OCI-M2 (cell line): ENCODE measurements around the gene MACROH2A1.
"Not testable (repeated sequence)": the region's sequence is repeated elsewhere in the genome, so short reads cannot be mapped to it uniquely, and the experiment has no call there.

ENCODE experiments used
- DNase-seq: peaks from one replicate; lab custom pipeline; 2025; ENCODE audit not compliant: unreplicated experiment; lab: John Stamatoyannopoulos, UW

Gene MACROH2A1

DNA sequence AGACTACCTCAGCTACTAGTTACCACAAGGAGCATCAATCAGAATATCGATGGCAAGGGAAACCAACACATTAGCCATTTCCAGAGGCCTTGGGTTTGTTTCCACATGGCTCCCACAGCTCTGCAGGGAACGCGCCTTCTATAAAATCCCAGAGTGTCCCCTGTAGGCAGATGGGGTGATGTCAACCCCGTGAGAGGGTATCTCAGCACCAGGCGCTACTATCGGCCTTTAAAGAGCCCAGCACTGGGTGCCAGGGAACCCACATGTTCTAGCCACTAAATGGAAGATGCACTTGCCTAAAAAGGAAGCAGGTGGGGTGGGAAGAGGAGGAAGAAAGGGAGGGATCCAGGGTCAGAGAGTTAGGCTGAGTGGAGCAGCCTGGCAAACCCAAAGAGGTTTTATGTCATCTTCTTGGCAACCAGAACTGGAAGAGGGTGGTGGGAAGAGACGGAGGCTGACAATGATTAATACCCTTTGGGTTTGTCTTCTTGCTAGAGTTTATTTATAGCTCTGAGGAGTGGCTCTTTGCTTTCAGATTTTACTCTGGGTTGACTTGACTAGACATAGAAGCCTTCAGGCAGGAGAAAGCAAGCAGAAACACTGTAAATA, 19.9 kb downstream of the MACROH2A1 start:
- DNase-seq, result no peak

- no peak for DNase-seq
These were observed 21.0 kb downstream of the MACROH2A1 start for GRCh38 chr5:135377751-135378680.

GRCh38 chr5:135376961-135377624, 21.9 kb downstream of the MACROH2A1 start:
- DNase-seq, result no peak

GRCh38 chr5:135375040-135375793, 23.8 kb downstream of the MACROH2A1 start:
- no peak for DNase-seq

- DNase-seq, result no peak
These were observed 25.1 kb downstream of the MACROH2A1 start for GRCh38 chr5:135373736-135374515.

DNA sequence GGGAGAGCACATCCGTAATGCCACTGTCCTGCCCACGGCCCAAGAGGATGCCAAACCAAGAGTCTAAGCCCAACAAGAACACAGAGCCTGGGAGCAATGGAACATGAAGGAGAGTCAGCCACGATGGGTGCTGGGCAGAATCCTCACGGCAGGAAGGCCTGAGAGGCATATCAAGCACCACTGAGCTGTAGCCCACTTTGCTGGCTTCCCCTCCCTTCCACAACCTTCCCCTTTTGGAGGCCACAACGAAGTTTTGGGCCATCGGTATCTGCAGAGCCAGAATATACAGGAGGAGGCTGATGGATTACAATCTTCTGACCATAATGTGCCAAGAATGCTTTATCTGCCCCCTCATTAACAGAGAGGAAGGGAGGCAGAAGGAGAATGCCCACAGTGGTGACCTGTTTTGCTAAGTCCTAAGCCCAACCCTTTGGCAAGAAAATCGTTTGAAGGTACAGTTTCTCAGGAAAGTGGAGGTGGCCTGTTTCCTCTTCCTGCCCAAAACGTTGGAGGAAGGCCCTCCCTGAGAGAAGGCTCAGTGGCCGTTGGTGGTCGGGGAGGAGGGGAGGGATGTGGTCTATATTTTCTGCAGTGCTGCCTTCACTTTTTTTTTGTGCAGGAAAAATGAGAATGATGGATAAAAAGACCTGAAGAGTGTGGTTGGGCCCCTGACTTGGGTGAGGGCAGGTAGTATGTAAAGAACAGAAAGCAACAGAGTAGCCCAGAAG, 26.2 kb downstream of the MACROH2A1 start:
- DNase-seq, result no peak

DNA sequence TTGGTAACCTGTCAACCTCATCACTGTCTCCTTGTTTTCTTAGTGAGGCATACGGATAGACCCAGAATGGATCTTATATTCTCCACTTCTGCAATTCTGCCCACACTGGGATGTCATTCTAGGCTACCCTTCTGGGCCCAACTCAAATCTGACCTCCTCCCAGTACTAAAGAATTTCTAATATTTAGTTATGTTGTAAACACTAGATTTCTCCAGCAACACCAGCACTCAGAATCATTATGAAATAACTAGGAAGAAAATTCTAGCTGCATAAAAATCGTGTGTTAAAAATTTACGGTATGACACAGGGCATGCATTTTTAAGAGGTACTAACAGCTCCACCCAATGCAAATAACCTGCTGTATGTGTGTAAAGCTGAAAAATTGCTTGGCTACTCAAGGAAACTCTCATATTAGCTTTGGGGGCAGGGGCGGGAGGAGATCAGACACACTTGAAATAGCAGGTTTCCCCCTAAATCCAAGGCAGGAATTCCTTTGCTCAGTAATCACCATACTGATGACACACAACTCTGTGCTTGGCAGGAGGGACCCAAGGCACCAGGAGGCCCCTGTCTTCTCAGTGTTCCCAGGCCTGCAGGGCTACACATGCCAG, 27.3 kb downstream of the MACROH2A1 start:
- DNase-seq, result no peak

GRCh38 chr5:135369952-135370351, 29.1 kb downstream of the MACROH2A1 start:
- no peak for DNase-seq

DNA sequence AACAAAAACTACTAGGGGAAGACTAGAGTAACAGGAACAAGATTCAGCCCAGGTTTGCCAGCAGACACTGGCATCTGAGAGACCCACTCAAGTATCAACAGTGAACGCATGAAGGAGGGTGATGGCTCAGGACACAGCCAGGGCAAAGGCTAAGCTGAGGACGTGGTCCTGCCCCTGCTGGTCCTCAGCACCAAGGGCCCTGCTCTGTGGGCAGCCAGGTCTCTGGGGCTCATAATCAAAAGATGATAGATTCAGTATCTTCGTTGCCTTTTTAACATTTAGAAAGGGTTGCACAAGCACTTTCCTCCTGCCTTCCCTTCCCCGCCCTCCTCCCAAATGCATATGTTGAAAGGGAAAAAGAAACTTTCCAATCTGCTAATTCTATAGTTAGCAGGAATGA, 31.5 kb downstream of the MACROH2A1 start:
- no peak for DNase-seq

GRCh38 chr5:135367076-135367475, 32.0 kb downstream of the MACROH2A1 start:
- no peak for DNase-seq

- no peak for DNase-seq
These were observed 33.8 kb downstream of the MACROH2A1 start for GRCh38 chr5:135365281-135365680.

- DNase-seq, result no peak
These were observed 34.4 kb downstream of the MACROH2A1 start for GRCh38 chr5:135364421-135365262.

- DNase-seq, result not testable (repeated sequence)
These were observed 35.7 kb downstream of the MACROH2A1 start for GRCh38 chr5:135363342-135363741.

- DNase-seq, result no peak
These were observed 36.9 kb downstream of the MACROH2A1 start for GRCh38 chr5:135362102-135362501.

DNA sequence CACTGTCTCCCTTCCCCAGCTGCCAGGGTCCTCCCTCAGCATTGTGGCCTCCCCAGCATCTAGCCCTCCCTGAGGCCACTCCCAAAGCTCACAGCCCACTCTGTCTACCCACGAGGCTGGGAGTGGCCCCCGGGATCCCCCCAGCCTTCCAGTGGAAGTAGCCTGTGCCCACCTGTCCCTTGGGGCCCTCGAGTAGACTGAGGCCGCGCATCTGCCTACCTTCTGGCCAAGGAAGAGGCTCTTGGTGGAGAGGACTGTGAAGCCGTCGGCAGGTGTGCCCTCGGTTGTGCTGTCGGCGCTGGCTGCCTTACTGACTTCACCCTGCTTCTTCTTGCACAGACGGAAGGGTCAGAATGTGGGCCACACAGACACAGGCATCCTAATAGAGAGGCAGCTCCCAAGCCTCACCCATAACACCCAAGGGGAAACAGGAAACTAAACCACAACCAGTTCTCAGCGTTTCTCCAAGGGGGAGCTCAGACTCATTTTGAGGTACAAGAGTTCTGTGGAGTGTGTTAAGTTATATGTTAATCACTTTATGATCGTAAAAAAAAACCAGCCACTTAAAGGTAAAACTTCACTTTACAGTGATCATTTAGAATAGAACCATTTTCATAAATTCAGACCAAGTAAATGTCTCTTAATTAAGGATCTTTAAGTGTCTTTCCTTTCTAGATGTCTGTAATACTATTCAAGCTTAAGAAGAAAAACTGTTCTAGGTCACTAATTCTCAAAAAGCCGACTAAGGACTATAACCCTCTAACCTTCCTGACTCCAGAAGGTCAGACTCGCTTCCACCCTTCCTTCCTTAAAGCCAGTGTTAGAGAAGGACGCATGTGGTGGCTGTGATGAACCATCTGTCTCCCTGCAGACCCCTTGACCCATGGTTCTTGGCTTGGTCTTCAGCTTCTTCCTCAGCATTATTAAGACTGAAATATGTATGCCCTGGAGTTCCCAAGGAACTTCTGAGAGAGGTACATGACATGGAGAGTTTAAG, 38.5 kb downstream of the MACROH2A1 start:
- no peak for DNase-seq

DNA sequence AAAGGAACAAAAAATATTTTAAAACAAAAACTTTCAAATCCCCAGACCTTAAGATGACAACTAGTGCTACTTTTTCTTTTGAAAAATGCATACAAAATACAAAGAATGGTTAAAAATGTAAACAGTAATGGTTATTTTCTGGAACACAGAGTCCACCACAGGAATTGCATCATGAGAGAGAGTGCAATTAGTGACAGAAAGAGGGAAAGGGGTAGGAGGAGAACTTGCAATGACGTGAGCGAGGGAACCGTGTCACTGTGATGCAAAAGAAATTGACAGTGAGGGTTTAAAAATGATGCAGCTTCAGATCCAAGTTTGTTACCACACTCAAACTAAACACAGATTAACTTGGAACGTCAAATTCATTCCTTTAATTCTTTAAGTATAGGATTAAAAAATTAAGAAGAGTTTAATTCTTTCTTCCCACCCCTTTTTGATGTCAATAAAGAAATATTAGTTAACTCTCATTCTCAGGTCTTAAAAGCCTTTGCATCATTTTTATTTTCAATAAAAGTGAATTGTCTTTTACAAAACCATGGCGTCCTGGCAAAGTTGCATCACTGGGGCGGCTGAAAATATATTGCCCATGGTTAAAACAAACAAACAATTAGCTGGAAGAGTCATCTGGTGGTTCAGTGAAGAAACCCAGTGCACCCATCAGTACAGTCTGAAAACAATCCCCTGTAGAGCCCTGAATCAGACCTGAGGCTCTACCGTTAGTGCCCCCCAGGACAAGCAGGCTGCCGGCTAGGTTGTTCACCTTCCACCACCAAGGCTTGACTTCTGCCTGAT, 39.5 kb downstream of the MACROH2A1 start:
- no peak for DNase-seq
